HCT116 (cell line): Measurements from ENCODE around the gene GSTO2. TPM values are rescaled to one million over a fixed set of nuclear protein-coding genes. Genes with fewer than 3 reads are reported as not detected.

ENCODE experiments used
- ATAC-seq: fragments of 200-7000 bp; cut with Tn5 transposase; 2 replicates; pipeline ENCODE4 v1.9.1; 2020; ENCODE audit warnings: mild to moderate bottlenecking, moderate library complexity
- BruUV-seq: library from RNA; stranded (reverse); fragments of 400-500 nt; replicated peaks from 2 replicates; lab custom pipeline; 2021; lab: Mats Ljungman, UMichigan
- CTCF ChIA-PET: fragments of 300-600 bp; sonication (Branson Sonifier 250); formaldehyde crosslinking; loops from one replicate; lab custom pipeline; 2021; ENCODE audit warnings: antibody characterized with exemption; lab: Charles Lee
- POLR2A ChIA-PET: fragments of 300-600, 350-600 bp; sonication (Branson Sonifier 250); formaldehyde crosslinking; loops from one replicate; lab custom pipeline; 2021; ENCODE audit warnings: antibody characterized with exemption; lab: Charles Lee
- RAD21 ChIA-PET, 2 experiments: fragments of 300-600 bp; sonication (Branson Sonifier 250); formaldehyde crosslinking; loops; one replicate each; lab custom pipeline; 2023; ENCODE audit warnings: low total read pairs in 2 of 2; ENCODE audit not compliant: uncharacterized antibody in 2 of 2, unreplicated experiment in 2 of 2, low non-redundant PET in 1 of 2; lab: Charles Lee
- DNase-seq: peaks from one replicate; pipeline ENCODE4 v3.0.0-alpha.2; 2010; ENCODE audit warnings: low read depth, low spot score
- H2AFZ ChIP-seq: fragments of 200-600 bp; shearing (Covaris generic), sonication (generic); 2 replicates; pipeline ENCODE4 v1.6.1; 2017; ENCODE audit warnings: low read depth, mixed run types, mixed read lengths, antibody characterized with exemption, low read length; ENCODE audit not compliant: poor library complexity, severe bottlenecking
- H3K27ac ChIP-seq: 2 replicates; pipeline ENCODE4 v1.5.1; 2012; ENCODE audit warnings: low read depth, low read length
- H3K27me3 ChIP-seq: fragments of 200-600 bp; sonication (generic); 2 replicates; pipeline ENCODE4 v1.6.1; 2016; ENCODE audit warnings: mixed run types, low read length, mixed read lengths; ENCODE audit not compliant: insufficient read depth
- H3K36me3 ChIP-seq, 2 experiments: fragments of 200-500 bp in 1 of 2; fragments of 200-600 bp in 1 of 2; sonication (Bioruptor generic) in 1 of 2; sonication (generic) in 1 of 2; 2 replicates each; pipeline versions ENCODE4 v1.5.1 to v1.6.1; 2014 to 2016; ENCODE audit warnings: low read length in 2 of 2, inconsistent platforms in 1 of 2, mixed read lengths in 1 of 2, mixed run types in 1 of 2; ENCODE audit not compliant: insufficient read depth in 2 of 2, control insufficient read depth in 1 of 2
- H3K4me1 ChIP-seq, 2 experiments: fragments of 200-600 bp in 1 of 2; sonication (generic) in 1 of 2; 2 replicates each; pipeline versions ENCODE4 v1.5.1 to v1.6.1; 2012 to 2017; ENCODE audit warnings: low read length in 2 of 2, inconsistent platforms in 1 of 2, mild to moderate bottlenecking in 1 of 2, mixed read lengths in 1 of 2, mixed run types in 1 of 2, moderate library complexity in 1 of 2; ENCODE audit not compliant: insufficient read depth in 2 of 2, control insufficient read depth in 1 of 2
- H3K4me2 ChIP-seq: fragments of 200-600 bp; sonication (generic); 2 replicates; pipeline ENCODE4 v1.6.1; 2017; ENCODE audit warnings: mixed run types, low read length, mixed read lengths
- H3K4me3 ChIP-seq, 2 experiments: fragments of 200-600 bp in 1 of 2; sonication (generic) in 1 of 2; replicated peaks in 1 of 2; 2 replicates each; pipeline ENCODE4 v1.5.1; 2011 to 2016; ENCODE audit warnings: low read length in 2 of 2, control low read depth in 1 of 2, low read depth in 1 of 2, mild to moderate bottlenecking in 1 of 2, mixed read lengths in 1 of 2, mixed run types in 1 of 2
- H3K79me2 ChIP-seq: fragments of 200-600 bp; sonication (generic); 2 replicates; pipeline ENCODE4 v1.6.1; 2017; ENCODE audit warnings: mild to moderate bottlenecking, mixed run types, low read length, moderate library complexity, mixed read lengths; ENCODE audit not compliant: insufficient read depth
- H3K9ac ChIP-seq: fragments of 200-600 bp; sonication (generic); 2 replicates; pipeline ENCODE4 v1.6.1; 2016; ENCODE audit warnings: low read length, mixed read lengths
- H3K9me2 ChIP-seq: fragments of 200-600 bp; sonication (generic), shearing (Covaris generic); 2 replicates; pipeline ENCODE4 v1.6.1; 2017; ENCODE audit warnings: mixed run types, mild to moderate bottlenecking, moderate library complexity; ENCODE audit not compliant: insufficient read depth
- H3K9me3 ChIP-seq, 2 experiments: fragments of 200-500 bp in 1 of 2; fragments of 200-600 bp in 1 of 2; sonication (Bioruptor generic) in 1 of 2; sonication (generic) in 1 of 2; 2 replicates each; pipeline ENCODE4 v1.6.1; 2014 to 2017; ENCODE audit warnings: low read length in 2 of 2, mixed read lengths in 2 of 2, inconsistent platforms in 1 of 2, low read depth in 1 of 2, mild to moderate bottlenecking in 1 of 2, mixed run types in 1 of 2, moderate library complexity in 1 of 2; ENCODE audit not compliant: control insufficient read depth in 1 of 2, insufficient read depth in 1 of 2
- H4K20me1 ChIP-seq: fragments of 200-600 bp; sonication (generic), shearing (Covaris generic); 2 replicates; pipeline ENCODE4 v1.6.1; 2017; ENCODE audit warnings: mixed run types, mild to moderate bottlenecking, moderate library complexity; ENCODE audit not compliant: insufficient read depth
- ATF3 ChIP-seq: IDR thresholded peaks from 2 replicates; pipeline ENCODE4 v1.6.1; 2012
- CEBPB ChIP-seq: IDR thresholded peaks from 2 replicates; pipeline ENCODE4 v1.6.1; 2012; ENCODE audit warnings: low read depth
- EGR1 ChIP-seq: IDR thresholded peaks from 2 replicates; pipeline ENCODE4 v1.6.1; 2012; ENCODE audit warnings: low read depth
- EZH2 ChIP-seq: fragments of 200-600 bp; sonication (generic); IDR thresholded peaks from 2 replicates; pipeline ENCODE4 v1.6.1; 2017; ENCODE audit warnings: antibody characterized with exemption, mixed run types
- EZH2phosphoT487 ChIP-seq: fragments of 200-600 bp; IDR thresholded peaks from 2 replicates; pipeline ENCODE4 v1.6.1; 2018; ENCODE audit warnings: antibody characterized with exemption, borderline replicate concordance
- JUND ChIP-seq: IDR thresholded peaks from 2 replicates; pipeline ENCODE4 v1.6.1; 2012
- MAX ChIP-seq: IDR thresholded peaks from 2 replicates; pipeline ENCODE4 v1.6.1; 2012
- POLR2A ChIP-seq: IDR thresholded peaks from 2 replicates; pipeline ENCODE4 v1.7.0; 2011; ENCODE audit warnings: borderline replicate concordance; ENCODE audit not compliant: insufficient read depth, insufficient read length; ENCODE audit errors: extremely low read depth
- POLR2AphosphoS5 ChIP-seq: IDR thresholded peaks from 2 replicates; pipeline ENCODE4 v1.6.1; 2011; ENCODE audit warnings: mild to moderate bottlenecking, low read depth, low read length, moderate library complexity
- RAD21 ChIP-seq: IDR thresholded peaks from 2 replicates; pipeline ENCODE4 v1.6.1; 2012; ENCODE audit warnings: low read depth, mild to moderate bottlenecking
- SIN3A ChIP-seq: IDR thresholded peaks from 2 replicates; pipeline ENCODE4 v1.6.1; 2012; ENCODE audit warnings: low read depth
- SP1 ChIP-seq: IDR thresholded peaks from 2 replicates; pipeline ENCODE4 v1.6.1; 2012; ENCODE audit warnings: low read depth
- TCF7L2 ChIP-seq: IDR thresholded peaks from 2 replicates; pipeline ENCODE4 v1.7.0; 2011; ENCODE audit warnings: borderline replicate concordance, inconsistent platforms; ENCODE audit not compliant: insufficient read depth, insufficient read length; ENCODE audit errors: extremely low read depth
- YY1 ChIP-seq: IDR thresholded peaks from 2 replicates; pipeline ENCODE4 v1.6.1; 2011; ENCODE audit warnings: low read length, low read depth, moderate library complexity, mild to moderate bottlenecking; ENCODE audit not compliant: insufficient replicate concordance; ENCODE audit errors: extremely low read depth
- ZBTB33 ChIP-seq: IDR thresholded peaks from 2 replicates; pipeline ENCODE4 v1.6.1; 2011; ENCODE audit warnings: mild to moderate bottlenecking, low read length, moderate library complexity; ENCODE audit not compliant: insufficient replicate concordance; ENCODE audit errors: extremely low read depth
- ZFX ChIP-seq: fragments of 450-650 bp; IDR thresholded peaks from 2 replicates; pipeline ENCODE4 v1.6.1; 2017
- ZNF274 ChIP-seq: fragments of 200-500 bp; sonication (Bioruptor generic); IDR thresholded peaks from 2 replicates; pipeline ENCODE4 v1.6.1; 2014; ENCODE audit warnings: mild to moderate bottlenecking, low read depth, low read length, inconsistent platforms
- intact Hi-C: fragments of 100-400 bp; cut with micrococcal nuclease; formaldehyde crosslinking; loops from 2 replicates; pipeline ENCODE4 v1.10.0; 2022
- total RNA-seq: library from RNA; stranded (reverse); gene quantifications from one replicate; pipeline ENCODE4 v1.2.1, GENCODE V29; 2021; ENCODE audit not compliant: unreplicated experiment
- TF ChIP-seq, protein P1 (sequence below): IDR thresholded peaks from 2 replicates; pipeline ENCODE4 v1.6.1; 2012; ENCODE audit warnings: low read depth
- TF ChIP-seq, protein P2 (sequence below), 3 experiments: fragments of 200-600 bp in 1 of 3; sonication (generic) in 1 of 3; IDR thresholded peaks in 2 of 3; conservative IDR thresholded peaks in 1 of 3; 2 replicates each; pipeline ENCODE4 v1.5.1; 2012 to 2017; ENCODE audit warnings: low read depth in 2 of 3, low read length in 2 of 3, antibody characterized with exemption in 1 of 3, borderline replicate concordance in 1 of 3, control low read depth in 1 of 3, mild to moderate bottlenecking in 1 of 3, mixed read lengths in 1 of 3, mixed run types in 1 of 3, moderate library complexity in 1 of 3; ENCODE audit not compliant: insufficient read depth in 1 of 3

The GSTO2 gene
- total RNA-seq, 1 experiment from 2014 or later: 115 TPM

- no peak for ATAC-seq
- peaks cover 35 to 40% of the 10 kb centered on the region in 2 experiments; a peak in 3 of 4 replicates for H3K36me3 ChIP-seq
- H3K27me3 ChIP-seq: no peaks in the 10 kb centered on the region
- POLR2A ChIA-PET: interaction anchor here (0.6 to 1.4 kb wide), 2 partner anchors 8 to 69 kb away, joined by 4 read pairs; partner anchors contain the start of gene GSTO2
- H3K27ac ChIP-seq: no peak overlapping the region
- H3K4me1 ChIP-seq: peaks cover 12 to 19% of the 10 kb centered on the region in 2 experiments
- no peaks in the 10 kb centered on the region for H3K9me3 ChIP-seq
- H2AFZ ChIP-seq: no peak overlapping the region
- H3K4me2 ChIP-seq: no peak overlapping the region
- no peak overlapping the region for H3K9ac ChIP-seq
- RAD21 ChIA-PET: interaction anchor here in 1 of 2 experiments (0.7 kb wide), 1 partner anchor 239 kb away, joined by 3 read pairs; no protein-coding TSS in a partner anchor
- H3K4me3 ChIP-seq: no peak overlapping the region
- intact Hi-C loops: no loop called here
- CTCF ChIA-PET: interaction anchor here (1.3 to 6.7 kb wide), 2 partner anchors 8 to 15 kb away, joined by 3 to 96 read pairs; no protein-coding TSS in a partner anchor
- DNase-seq: no peak
- TF ChIP-seq CEBPB (no peak), YY1 (no peak), ZNF274 (no peak), EZH2 (no peak), ATF3 (no peak), POLR2AphosphoS5 (no peak), TCF7L2 (no peak), SIN3A (no peak), SP1 (no peak), POLR2A (no peak), JUND (no peak), EGR1 (no peak), ZBTB33 (no peak), RAD21 (no peak), EZH2phosphoT487 (no peak), MAX (no peak), ZFX (no peak)
- TF ChIP-seq, protein P1, sequence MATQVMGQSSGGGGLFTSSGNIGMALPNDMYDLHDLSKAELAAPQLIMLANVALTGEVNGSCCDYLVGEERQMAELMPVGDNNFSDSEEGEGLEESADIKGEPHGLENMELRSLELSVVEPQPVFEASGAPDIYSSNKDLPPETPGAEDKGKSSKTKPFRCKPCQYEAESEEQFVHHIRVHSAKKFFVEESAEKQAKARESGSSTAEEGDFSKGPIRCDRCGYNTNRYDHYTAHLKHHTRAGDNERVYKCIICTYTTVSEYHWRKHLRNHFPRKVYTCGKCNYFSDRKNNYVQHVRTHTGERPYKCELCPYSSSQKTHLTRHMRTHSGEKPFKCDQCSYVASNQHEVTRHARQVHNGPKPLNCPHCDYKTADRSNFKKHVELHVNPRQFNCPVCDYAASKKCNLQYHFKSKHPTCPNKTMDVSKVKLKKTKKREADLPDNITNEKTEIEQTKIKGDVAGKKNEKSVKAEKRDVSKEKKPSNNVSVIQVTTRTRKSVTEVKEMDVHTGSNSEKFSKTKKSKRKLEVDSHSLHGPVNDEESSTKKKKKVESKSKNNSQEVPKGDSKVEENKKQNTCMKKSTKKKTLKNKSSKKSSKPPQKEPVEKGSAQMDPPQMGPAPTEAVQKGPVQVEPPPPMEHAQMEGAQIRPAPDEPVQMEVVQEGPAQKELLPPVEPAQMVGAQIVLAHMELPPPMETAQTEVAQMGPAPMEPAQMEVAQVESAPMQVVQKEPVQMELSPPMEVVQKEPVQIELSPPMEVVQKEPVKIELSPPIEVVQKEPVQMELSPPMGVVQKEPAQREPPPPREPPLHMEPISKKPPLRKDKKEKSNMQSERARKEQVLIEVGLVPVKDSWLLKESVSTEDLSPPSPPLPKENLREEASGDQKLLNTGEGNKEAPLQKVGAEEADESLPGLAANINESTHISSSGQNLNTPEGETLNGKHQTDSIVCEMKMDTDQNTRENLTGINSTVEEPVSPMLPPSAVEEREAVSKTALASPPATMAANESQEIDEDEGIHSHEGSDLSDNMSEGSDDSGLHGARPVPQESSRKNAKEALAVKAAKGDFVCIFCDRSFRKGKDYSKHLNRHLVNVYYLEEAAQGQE: no peak
- TF ChIP-seq, protein P2, sequence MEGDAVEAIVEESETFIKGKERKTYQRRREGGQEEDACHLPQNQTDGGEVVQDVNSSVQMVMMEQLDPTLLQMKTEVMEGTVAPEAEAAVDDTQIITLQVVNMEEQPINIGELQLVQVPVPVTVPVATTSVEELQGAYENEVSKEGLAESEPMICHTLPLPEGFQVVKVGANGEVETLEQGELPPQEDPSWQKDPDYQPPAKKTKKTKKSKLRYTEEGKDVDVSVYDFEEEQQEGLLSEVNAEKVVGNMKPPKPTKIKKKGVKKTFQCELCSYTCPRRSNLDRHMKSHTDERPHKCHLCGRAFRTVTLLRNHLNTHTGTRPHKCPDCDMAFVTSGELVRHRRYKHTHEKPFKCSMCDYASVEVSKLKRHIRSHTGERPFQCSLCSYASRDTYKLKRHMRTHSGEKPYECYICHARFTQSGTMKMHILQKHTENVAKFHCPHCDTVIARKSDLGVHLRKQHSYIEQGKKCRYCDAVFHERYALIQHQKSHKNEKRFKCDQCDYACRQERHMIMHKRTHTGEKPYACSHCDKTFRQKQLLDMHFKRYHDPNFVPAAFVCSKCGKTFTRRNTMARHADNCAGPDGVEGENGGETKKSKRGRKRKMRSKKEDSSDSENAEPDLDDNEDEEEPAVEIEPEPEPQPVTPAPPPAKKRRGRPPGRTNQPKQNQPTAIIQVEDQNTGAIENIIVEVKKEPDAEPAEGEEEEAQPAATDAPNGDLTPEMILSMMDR (IDR thresholded peaks at IDR 0.05 in 2 of 3, conservative IDR thresholded peaks at IDR 0.05 in 1 of 3; ENCODE audit: borderline replicate concordance in 1 of 3, insufficient read depth in 1 of 3, low read depth in 2 of 3, low read length in 2 of 3): no peak
- no TSS peak for BruUV-seq
- H3K79me2 ChIP-seq: peaks cover 72% of the 10 kb centered on the region
- no peaks in the 10 kb centered on the region for H4K20me1 ChIP-seq
- no peaks in the 10 kb centered on the region for H3K9me2 ChIP-seq
These were observed 8.8 kb downstream of the GSTO2 start for GRCh38 chr10:104277785-104278184.
